Lower lobe of right lung (tissue), 2 donors: ENCODE measurements around the gene KRT4. TPM values are rescaled to one million over a fixed set of nuclear protein-coding genes. Genes with fewer than 3 reads are reported as not detected.

Source experiments
- ATAC-seq, 2 donors: fragments of 200-7000 bp; cut with Tn5 transposase; one replicate each; pipeline ENCODE4 v1.9.1; 2020 to 2022; ENCODE audit warnings: mild to moderate bottlenecking in 2 of 2, moderate library complexity in 2 of 2
- DNase-seq: peaks from one replicate; pipeline ENCODE4 v3.0.0-alpha.2; 2020
- H3K27ac ChIP-seq: fragments of 200-600 bp; one replicate; pipeline ENCODE4 v1.8.0; 2022
- H3K27me3 ChIP-seq: fragments of 200-600 bp; one replicate; pipeline ENCODE4 v1.8.0; 2022; ENCODE audit warnings: low read depth
- H3K36me3 ChIP-seq: fragments of 200-600 bp; one replicate; pipeline ENCODE4 v1.8.0; 2022; ENCODE audit warnings: mild to moderate bottlenecking
- H3K4me1 ChIP-seq: fragments of 200-600 bp; one replicate; pipeline ENCODE4 v1.8.0; 2022
- H3K4me3 ChIP-seq: fragments of 200-600 bp; one replicate; pipeline ENCODE4 v1.8.0; 2022; ENCODE audit warnings: mild to moderate bottlenecking
- H3K9me3 ChIP-seq: fragments of 200-600 bp; one replicate; pipeline ENCODE4 v1.8.0; 2022
- intact Hi-C: fragments of 100-400 bp; cut with DNase I; formaldehyde crosslinking; loops from one replicate; pipeline ENCODE4 v1.11.0; 2022
- long read RNA-seq: library from polyadenylated mRNA; unstranded; transcript quantifications from one replicate; pipeline ENCODE4 v2.0.0, GENCODE V29; 2021
- total RNA-seq: library from RNA; stranded (reverse); fragmentation: NEBNext Ultra II Directional; extraction: Animal tissue kit (Norgen Biotek cat#: 25700); gene quantifications from one replicate; pipeline ENCODE4 v1.2.1, GENCODE V29; 2021
- TF ChIP-seq, protein P1 (sequence below): fragments of 200-600 bp; IDR thresholded peaks from one replicate; pipeline ENCODE4 v1.8.0; 2022; ENCODE audit warnings: antibody characterized with exemption, mild to moderate bottlenecking
- donor health status: DM: no; HTN: yes; CAD: no; lungs with severe emphysema.

Gene KRT4
- 6.4 TPM for total RNA-seq
- long read RNA-seq, partial matches to known transcripts, result 1 of 6 reads
- long read RNA-seq, other reads (novel, unspliced or antisense), result 3 of 6 reads

DNA sequence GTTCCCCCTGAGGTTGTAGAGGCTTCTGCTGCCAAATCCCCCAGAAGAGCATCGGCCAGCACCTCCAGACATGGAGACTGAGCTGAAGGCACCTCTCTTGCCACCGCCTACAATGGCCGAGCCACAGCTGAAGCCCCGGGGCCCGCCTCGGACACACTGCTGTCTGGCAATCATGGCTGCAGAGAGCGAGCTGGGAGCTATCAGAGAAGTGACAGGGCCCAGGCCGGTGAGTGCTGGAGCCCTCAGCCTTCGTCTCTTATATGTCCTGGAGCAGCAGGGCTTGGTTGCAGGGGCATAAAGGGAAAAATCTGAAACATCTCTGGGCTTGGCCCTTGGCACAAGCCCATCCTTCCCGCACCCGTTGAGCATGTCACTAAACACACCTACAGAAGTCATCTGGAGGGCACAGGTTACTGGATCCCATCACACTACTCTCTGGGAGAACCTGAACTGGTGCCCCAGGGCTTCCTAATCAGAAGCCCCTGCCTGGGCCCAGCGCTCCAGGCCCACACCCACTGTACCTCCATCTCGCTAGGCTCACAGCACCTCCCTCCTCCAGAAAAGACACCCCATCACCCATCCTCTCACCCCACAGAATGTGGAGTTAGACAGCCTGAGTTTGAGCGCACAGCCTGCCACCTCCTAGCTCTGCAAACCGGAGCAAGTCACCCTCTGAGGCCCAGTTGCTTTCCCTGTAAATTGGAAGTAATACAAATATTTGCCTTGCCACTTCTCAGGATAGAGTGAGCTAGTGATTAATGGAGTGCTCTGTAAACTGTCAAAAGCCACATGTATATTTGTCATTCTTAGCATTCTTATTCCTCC lies at the start of gene KRT4:
Gene KRT4, minus strand, starts transcription at position 232 of the 825 bp plus-strand sequence. Its CDS starts 58 bp downstream, at position 174.
- ATAC-seq, result peak; percentile 87 to 96
- Histone ChIP-seq H3K4me3 (no peak within 1 kb of the TSS), H3K27ac (no peak within 1 kb of the TSS)

DNA sequence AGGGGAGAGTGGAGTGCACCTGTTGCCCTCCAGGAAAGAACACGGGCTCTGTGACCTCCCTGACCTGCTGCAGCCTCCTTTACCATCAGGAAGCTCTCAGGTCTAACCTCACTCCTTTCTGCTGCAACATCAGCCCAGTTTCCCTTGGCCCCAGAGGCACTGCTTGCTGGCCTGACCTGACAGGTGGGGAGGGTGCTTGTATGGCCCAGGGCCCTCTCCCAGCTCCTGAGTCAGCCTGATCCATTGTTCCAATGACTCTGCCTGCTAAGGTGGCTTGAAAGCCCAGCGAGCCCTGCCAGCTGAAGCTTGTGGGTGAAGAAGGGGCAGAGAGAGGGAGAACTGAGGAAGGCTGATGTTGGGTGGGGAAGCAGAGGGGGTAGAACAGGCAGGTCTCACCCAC lies 48.1 kb upstream of the KRT4 start:
- Histone ChIP-seq H3K36me3 (no peaks in the 10 kb centered on the region), H3K27me3 (no peaks in the 10 kb centered on the region), H3K4me3 (no peak overlapping the region), H3K27ac (no peak overlapping the region), H3K4me1 (peaks cover under 1% of the 10 kb centered on the region), H3K9me3 (no peaks in the 10 kb centered on the region)
- TF ChIP-seq, protein P1, sequence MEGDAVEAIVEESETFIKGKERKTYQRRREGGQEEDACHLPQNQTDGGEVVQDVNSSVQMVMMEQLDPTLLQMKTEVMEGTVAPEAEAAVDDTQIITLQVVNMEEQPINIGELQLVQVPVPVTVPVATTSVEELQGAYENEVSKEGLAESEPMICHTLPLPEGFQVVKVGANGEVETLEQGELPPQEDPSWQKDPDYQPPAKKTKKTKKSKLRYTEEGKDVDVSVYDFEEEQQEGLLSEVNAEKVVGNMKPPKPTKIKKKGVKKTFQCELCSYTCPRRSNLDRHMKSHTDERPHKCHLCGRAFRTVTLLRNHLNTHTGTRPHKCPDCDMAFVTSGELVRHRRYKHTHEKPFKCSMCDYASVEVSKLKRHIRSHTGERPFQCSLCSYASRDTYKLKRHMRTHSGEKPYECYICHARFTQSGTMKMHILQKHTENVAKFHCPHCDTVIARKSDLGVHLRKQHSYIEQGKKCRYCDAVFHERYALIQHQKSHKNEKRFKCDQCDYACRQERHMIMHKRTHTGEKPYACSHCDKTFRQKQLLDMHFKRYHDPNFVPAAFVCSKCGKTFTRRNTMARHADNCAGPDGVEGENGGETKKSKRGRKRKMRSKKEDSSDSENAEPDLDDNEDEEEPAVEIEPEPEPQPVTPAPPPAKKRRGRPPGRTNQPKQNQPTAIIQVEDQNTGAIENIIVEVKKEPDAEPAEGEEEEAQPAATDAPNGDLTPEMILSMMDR, result no peak
- DNase-seq (no peak), ATAC-seq (no peak)
- intact Hi-C loops, result no loop called here

More for the DNA sequence above, at the start of gene KRT4:
- intact Hi-C loops, result no loop called here
- Histone ChIP-seq H3K9me3 (no peaks in the 10 kb centered on the region), H3K27me3 (peaks cover 30% of the 10 kb centered on the region), H3K36me3 (no peaks in the 10 kb centered on the region), H3K4me1 (peaks cover 8% of the 10 kb centered on the region)
- TF ChIP-seq, protein P1, result no peak
- DNase-seq, result no peak

DNA sequence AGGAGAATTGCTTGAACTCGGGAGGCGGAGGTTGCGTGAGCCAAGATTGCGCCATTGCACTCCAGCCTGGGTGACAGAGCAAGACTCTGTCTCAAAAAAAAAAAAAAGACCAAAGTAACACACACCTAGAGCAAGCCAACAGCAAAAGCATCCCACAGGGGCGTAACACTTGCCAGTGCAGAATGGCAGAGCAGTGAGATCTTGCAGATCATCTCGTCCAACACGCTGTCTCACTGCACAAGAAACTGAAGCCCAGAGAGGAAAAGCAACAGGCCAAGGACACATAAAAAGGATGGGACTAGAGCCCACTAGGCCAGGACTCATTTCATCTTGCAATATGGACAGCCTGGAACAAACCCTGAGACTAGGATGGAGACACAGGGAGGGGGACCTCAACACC lies 47.6 kb upstream of the KRT4 start:
- Histone ChIP-seq H3K4me1 (no peaks in the 10 kb centered on the region), H3K27ac (no peak overlapping the region), H3K27me3 (no peaks in the 10 kb centered on the region), H3K9me3 (no peaks in the 10 kb centered on the region), H3K36me3 (no peaks in the 10 kb centered on the region), H3K4me3 (no peak overlapping the region)
- intact Hi-C loops, result no loop called here
- TF ChIP-seq, protein P1, result no peak
- DNase-seq (no peak), ATAC-seq (no peak)

DNA sequence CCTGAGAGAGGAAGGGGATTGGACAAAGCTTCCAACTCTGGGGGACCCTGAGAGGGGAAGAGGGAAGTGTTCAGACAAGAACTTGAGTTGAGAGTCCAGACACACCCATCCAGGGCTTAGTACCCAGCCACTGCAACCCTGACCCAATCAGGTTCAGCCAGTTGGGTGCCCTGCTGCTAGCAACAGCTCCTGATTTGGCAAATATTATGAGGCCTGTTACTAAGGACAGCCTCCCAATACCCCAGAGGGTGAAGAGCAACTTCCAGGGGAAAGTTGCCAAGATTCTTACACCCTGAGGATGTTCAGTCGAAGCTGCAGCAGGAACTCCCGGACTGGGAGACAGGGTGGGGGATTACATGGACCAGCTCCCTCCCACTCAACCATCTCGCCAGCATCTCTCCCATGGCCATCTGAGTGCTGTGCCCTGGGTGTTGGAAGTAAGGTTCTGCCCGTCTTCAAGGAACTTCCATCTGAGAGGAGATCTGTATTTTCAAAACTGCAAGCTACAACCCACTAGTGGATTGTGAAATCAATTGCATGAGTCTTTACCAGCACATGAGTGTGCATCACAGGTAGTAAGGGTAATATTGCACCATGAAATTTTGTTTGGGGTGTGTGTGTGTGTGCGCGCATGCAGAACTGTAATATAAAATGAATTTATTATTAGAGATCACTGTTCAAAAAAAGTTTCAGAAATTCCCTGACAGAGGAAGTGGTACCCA lies 46.3 kb upstream of the KRT4 start:
- DNase-seq (no peak), ATAC-seq (peak; percentile 82 to 88)
- no peak overlapping the region for H3K27ac ChIP-seq
- H3K27me3 ChIP-seq, result no peaks in the 10 kb centered on the region
- intact Hi-C loops, result no loop called here
- H3K4me3 ChIP-seq, result no peak overlapping the region
- H3K36me3 ChIP-seq, result no peaks in the 10 kb centered on the region
- TF ChIP-seq, protein P1, result no peak
- no peaks in the 10 kb centered on the region for H3K4me1 ChIP-seq
- H3K9me3 ChIP-seq, result no peaks in the 10 kb centered on the region

DNA sequence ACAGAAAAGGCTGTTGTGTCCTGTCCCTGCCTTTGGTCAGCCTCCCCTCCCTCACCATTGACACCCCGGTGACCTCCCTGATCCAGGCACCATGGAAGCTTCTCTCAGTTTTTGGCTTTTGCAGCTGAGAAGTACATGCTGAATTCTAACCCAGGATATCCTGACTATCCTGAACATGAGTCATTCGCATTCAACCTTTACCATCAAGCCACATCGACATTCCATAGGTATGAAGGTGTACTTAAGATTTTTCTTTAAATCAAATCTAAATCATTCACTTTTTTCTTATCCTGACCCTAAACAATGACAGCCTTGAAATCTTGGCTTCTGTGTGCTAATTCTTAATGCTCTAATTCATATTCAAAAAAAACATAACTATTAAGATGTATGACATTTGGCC lies 43.6 kb upstream of the KRT4 start:
- Histone ChIP-seq H3K9me3 (no peaks in the 10 kb centered on the region), H3K27me3 (peaks cover 5% of the 10 kb centered on the region), H3K4me3 (no peak overlapping the region), H3K4me1 (no peaks in the 10 kb centered on the region), H3K36me3 (no peaks in the 10 kb centered on the region), H3K27ac (no peak overlapping the region)
- DNase-seq (no peak), ATAC-seq (no peak)
- intact Hi-C loops, result no loop called here
- TF ChIP-seq, protein P1, result no peak
